NCI-H226 (cell line): ENCODE results near the gene ZDHHC14.

Experiments used
- DNase-seq: peaks from one replicate; pipeline ENCODE4 v3.0.0-alpha.2; 2015

Gene ZDHHC14

GRCh38 chr6:157537556-157537955 lies 156.6 kb downstream of the ZDHHC14 start:
- DNase-seq: no peak

- DNase-seq: no peak
Measured at GRCh38 chr6:157538168-157538567, 157.2 kb downstream of the ZDHHC14 start.

GRCh38 chr6:157538698-157539097 lies 157.7 kb downstream of the ZDHHC14 start:
- no peak for DNase-seq

GRCh38 chr6:157539421-157539822 lies 158.4 kb downstream of the ZDHHC14 start:
- DNase-seq: no peak

GRCh38 chr6:157539900-157540752 lies 159.1 kb downstream of the ZDHHC14 start:
- no peak for DNase-seq

GRCh38 chr6:157541618-157542413 lies 160.8 kb downstream of the ZDHHC14 start:
- no peak for DNase-seq

- DNase-seq: no peak
Measured at GRCh38 chr6:157542414-157543160, 161.6 kb downstream of the ZDHHC14 start.

- DNase-seq: no peak
Measured at GRCh38 chr6:157546321-157546720, 165.3 kb downstream of the ZDHHC14 start.

GRCh38 chr6:157547112-157547511 lies 166.1 kb downstream of the ZDHHC14 start:
- DNase-seq: no peak

- no peak for DNase-seq
Measured at GRCh38 chr6:157548635-157549467, 167.9 kb downstream of the ZDHHC14 start.

- no peak for DNase-seq
Measured at GRCh38 chr6:157549468-157549745, 168.4 kb downstream of the ZDHHC14 start.

GRCh38 chr6:157550114-157550989 lies 169.4 kb downstream of the ZDHHC14 start:
- no peak for DNase-seq

- DNase-seq: peak; percentile 10
Measured at GRCh38 chr6:157551041-157551832, 170.2 kb downstream of the ZDHHC14 start.

- DNase-seq: peak; percentile 51
Measured at GRCh38 chr6:157552081-157552747, 171.2 kb downstream of the ZDHHC14 start.

GRCh38 chr6:157552820-157553485 lies 172.0 kb downstream of the ZDHHC14 start:
- no peak for DNase-seq

GRCh38 chr6:157554747-157555146 lies 173.8 kb downstream of the ZDHHC14 start:
- no peak for DNase-seq

- DNase-seq: no peak
Measured at GRCh38 chr6:157555455-157556143, 174.6 kb downstream of the ZDHHC14 start.

- no peak for DNase-seq
Measured at GRCh38 chr6:157556144-157556645, 175.2 kb downstream of the ZDHHC14 start.
